ENCODE measurements around the gene CUX1.
"Not testable (repeated sequence)": the region's sequence is repeated elsewhere in the genome, so short reads cannot be mapped to it uniquely, and the experiment has no call there.

CUX1 gene

DNA sequence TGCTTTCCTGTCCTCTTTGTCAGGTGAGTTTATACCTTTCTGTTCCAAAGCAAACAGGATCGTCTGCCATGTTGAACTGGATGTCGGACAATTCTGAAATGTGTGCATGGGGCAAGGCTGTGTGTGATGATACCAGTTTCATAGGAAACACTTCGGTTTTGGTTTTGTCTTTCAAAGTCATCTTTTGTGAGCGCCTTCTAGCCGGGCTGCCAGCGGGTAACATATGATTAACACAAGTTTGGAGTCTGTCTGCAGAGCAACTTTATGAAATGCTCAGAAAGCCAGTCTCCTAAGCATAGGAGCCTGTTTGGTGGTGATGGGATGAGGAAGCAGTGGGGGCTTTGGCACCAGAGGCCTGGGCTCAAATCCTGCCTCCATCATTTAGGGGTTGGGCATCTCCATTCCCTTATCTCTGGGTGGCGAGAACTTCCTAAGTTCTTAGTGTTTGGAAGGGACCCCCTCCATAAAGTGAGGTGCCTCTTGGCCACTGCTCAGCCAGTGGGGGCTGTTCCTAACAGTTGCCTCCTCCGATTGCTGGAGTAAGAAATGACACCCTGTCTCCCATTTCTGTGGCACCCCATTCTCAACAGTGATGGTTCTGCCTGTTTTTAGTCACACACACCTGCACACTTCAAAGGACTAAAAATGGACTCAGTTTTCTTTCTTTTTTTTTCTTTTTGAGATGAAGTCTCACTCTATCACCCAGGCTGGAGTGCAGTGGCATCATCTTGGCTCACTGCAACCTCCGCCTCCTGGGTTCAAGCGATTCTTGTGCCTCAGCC, 36.8 kb downstream of the CUX1 start:
- no peak for DNase-seq

- DNase-seq, result no peak
Observed at GRCh38 chr7:101856473-101857357, 39.3 kb downstream of the CUX1 start.

GRCh38 chr7:101857358-101857811, 40.0 kb downstream of the CUX1 start:
- DNase-seq, result no peak

DNA sequence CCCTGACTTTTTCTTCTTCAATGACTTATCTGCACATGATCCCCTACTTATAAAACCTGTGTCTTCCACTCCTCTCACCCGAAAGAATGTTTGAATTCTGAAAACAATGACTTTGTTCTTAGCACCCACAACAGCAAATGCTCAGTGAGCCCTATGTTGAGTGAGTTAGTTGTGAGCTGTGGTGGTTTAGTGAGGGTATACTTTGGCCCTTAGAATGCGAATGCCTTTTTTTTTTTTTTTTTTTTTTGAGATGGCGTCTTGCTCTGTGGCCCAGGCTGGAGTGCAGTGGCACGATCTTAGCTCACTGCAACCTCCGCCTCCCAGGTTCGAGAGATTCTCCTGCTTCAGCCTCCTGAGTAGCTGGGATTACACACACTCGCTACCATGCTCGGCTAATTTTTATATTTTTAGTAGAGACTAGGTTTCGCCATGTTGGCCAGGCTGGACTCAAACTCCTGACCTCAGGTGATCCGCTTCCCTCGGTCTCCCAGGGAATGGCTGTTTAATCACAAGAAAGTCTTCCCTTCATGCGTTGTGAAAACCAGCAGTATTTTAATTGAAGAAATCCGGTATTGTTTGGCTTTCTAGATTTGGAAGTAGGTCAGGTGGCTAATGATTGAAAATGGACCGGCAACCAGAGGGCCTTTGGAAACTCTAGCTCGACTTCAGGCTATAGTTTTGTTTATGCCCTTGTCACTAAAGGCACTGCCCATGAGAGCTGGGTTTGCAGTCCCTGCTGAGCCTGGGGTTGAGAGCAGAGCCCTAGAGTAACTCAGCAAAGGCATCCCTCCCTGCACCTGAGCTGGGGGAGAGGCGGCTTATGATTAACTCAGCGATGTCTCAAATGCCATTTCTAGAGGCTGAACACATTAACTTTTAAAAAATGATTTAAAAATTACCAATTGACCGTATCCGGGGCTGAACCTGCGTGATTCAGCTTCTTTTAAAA, 41.3 kb downstream of the CUX1 start:
- DNase-seq, result no peak

DNA sequence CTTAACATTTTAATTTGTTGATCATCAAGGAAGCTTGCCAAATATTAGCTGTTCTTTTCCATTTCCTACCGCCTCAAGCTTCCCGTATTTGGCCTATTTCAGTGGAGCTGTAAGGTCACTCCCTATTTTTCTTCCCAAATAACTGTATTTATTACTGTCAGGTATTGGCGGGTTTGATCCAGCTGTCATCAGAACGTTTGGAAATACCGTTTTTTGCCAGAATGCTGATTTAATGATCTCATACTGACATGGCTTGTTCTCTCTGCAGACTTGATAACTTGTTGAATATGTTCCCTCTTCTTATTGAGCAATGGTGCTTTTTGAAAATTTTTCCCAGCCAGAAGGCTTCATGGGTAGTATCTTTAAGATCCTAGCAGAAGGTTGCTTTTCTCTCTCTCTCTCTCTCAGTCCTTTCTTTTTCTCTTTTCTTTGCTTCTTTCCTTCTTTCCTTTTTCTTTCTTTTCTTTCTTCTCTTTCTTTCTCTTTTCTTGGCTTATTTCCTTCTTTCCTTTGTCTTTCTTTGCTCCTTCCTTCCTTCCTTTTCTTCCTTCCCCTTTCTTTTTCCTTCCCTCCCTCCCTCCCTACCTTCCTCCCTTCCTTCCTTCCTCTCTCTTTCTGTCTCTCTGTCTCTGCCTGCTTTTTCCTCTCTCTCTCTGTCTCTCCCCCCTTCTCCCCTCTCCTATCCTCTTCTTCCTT, 42.1 kb downstream of the CUX1 start:
- no peak for DNase-seq

GRCh38 chr7:101860316-101861217, 43.1 kb downstream of the CUX1 start:
- no peak for DNase-seq

DNA sequence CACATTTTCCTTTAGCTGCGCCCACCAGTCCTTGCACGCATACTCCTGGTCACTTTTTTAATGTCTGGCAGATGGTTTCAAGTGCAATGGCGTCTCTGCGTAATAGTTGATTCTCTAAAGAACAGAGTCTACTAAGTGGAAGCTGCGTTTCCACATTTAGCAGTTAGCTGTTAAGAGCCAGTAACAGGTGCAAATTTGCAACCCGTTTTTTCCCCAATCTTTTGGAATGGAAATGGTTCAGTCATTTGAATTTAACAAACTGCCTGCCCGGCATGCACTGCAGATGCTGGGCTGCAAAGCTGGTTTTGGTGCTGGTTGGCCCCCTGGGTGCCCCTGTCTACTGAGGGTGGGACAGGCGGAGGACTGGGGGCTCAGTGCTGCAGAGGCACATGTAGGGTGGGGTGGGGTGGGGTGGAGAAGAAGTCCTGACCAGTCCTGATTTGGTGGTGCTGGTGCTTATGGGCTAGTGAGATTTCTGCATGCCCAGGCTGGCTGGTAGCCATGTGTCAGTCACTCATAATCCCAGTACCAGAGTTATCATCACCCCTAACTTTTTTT, 43.9 kb downstream of the CUX1 start:
- no peak for DNase-seq

- no peak for DNase-seq
Observed at GRCh38 chr7:101862280-101863220, 45.1 kb downstream of the CUX1 start.

GRCh38 chr7:101863598-101863997, 46.2 kb downstream of the CUX1 start:
- no peak for DNase-seq

DNA sequence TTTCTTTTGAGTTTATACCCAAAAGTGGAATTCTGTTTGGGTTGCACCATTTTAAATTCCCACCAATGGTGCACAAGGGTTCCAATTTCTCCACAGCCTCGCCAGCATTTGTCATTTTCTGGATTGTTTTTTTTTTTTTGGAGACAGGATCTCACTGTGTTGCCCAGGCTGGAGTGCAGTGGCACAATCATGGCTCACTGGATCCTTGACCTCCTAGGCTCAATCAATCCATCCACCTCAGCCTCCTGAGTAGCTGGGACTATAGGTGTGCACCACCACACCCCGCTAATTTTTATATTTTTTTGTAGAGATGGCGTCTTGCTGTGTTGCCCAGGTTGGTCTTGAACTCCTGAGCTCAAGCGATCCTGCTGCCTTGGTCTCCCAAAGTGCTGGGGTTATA, 46.6 kb downstream of the CUX1 start:
- DNase-seq, result no peak

- no peak for DNase-seq
Observed at GRCh38 chr7:101865031-101865430, 47.6 kb downstream of the CUX1 start.

- DNase-seq, result no peak
Observed at GRCh38 chr7:101865455-101865854, 48.0 kb downstream of the CUX1 start.

- no peak for DNase-seq
Observed at GRCh38 chr7:101866328-101866727, 48.9 kb downstream of the CUX1 start.

DNA sequence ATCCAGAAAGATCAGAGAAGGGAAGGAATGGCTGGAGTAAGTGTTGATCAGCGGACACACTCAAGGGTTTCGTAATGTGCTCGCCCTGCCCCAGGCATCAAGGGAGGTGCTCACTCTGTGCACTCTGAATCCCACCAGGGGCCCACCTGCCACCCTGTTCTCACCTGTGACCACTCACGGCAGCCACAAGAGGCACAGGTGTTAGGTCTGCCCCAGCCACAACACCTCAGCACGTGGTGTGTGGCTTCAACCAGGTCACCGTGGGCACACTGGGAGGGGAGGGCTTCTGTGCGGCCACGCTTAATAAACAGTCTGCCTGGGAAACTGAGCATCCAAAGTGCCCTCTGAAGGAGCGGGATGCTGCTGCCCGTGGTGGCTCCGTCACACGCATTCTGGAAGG, 49.8 kb downstream of the CUX1 start:
- no peak for DNase-seq

- not testable (repeated sequence) for DNase-seq
Observed at GRCh38 chr7:101867681-101868080, 50.3 kb downstream of the CUX1 start.

GRCh38 chr7:101868191-101868950, 50.9 kb downstream of the CUX1 start:
- DNase-seq, result no peak

DNA sequence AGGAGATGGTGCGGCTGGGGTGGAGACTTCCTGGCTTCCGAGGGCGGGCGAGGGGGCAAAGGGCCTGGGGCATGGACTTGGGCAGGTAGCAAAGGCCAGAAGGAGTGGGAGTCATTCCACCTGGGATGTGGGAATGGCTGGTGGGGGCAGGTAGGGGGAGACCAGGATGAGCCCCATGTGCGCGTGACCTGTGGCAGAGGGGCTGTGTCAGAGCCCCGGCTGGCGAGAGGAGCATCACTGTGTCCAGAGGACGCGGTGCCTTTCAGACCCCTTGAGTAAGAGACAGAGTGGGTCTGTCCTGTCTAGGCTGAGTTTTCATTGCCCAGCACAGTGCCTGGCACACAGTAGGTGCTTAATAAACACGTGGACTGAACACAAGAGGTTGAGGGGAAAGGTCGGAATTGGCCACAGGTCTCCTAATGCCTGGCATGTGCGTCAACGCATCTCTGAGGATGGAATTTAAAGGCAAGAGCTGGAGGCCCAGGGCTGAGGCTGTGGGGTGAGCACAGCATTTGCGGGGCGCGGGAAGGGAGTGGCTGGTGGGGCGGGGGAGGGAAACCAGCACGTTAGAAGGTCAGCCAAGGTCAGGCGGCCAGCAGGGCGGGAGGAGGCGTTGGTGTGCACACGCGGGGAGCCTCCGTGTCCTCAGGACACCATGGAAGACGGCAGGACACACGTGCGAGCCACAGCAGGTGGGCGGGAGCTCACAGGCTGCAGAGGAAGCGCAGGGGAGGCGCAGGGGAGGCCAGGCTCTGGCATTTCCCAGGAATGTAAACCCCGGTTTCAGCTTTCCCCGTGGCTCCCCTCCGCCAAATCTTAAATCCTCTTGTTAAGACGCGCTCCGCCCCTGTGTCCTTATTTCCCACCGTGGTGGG, 51.8 kb downstream of the CUX1 start:
- no peak for DNase-seq

- no peak for DNase-seq
Observed at GRCh38 chr7:101869901-101870290, 52.5 kb downstream of the CUX1 start.
